ENCODE data around the gene CRNN. TPM values are rescaled to one million over a fixed set of nuclear protein-coding genes. Genes with fewer than 3 reads are reported as not detected.

Gene CRNN
- total RNA-seq, 1 donor: not detected

Small RNA genes lying within 50 kb of the gene (small RNA-seq; reads per million reads assigned to genes)
- not detected for gene HMGN3P1

Other genes with a start within 250 kb of the CRNN start
- gene HRNR, start 190.1 kb downstream of the CRNN start, total RNA-seq (ENCODE audit: low replicate concordance): not detected in 2 replicates
- gene FLG, start 89.0 kb downstream of the CRNN start, total RNA-seq (ENCODE audit: low replicate concordance): under 0.01 TPM in 1 of 2 replicates, not detected in the other
- not detected in 2 replicates for gene FLG2, start 54.3 kb downstream of the CRNN start, total RNA-seq (ENCODE audit: low replicate concordance)
- not detected in 2 replicates for gene LCE5A, start 96.5 kb upstream of the CRNN start, total RNA-seq (ENCODE audit: low replicate concordance)
- not detected in 2 replicates for gene CRCT1, start 100.2 kb upstream of the CRNN start, total RNA-seq (ENCODE audit: low replicate concordance)
- gene LCE3E, start 152.5 kb upstream of the CRNN start, total RNA-seq (ENCODE audit: low replicate concordance): not detected in 2 replicates
- gene LCE3D, start 166.3 kb upstream of the CRNN start, total RNA-seq (ENCODE audit: low replicate concordance): not detected in 2 replicates
- not detected in 2 replicates for gene LCE3C, start 186.0 kb upstream of the CRNN start, total RNA-seq (ENCODE audit: low replicate concordance)
- gene LCE3B, start 199.5 kb upstream of the CRNN start, total RNA-seq (ENCODE audit: low replicate concordance): not detected in 2 replicates
- not detected in 2 replicates for gene LCE3A, start 208.8 kb upstream of the CRNN start, total RNA-seq (ENCODE audit: low replicate concordance)
- gene LCE2D, start 249.1 kb upstream of the CRNN start, total RNA-seq (ENCODE audit: low replicate concordance): not detected in 2 replicates